OCI-LY3 (cell line): ENCODE data around the gene HOTAIR.

Experiments used
- EZH2phosphoT487 ChIP-seq: fragments of 200-600 bp; shearing (Covaris generic); IDR thresholded peaks from 2 replicates; pipeline ENCODE4 v1.6.1; 2018; ENCODE audit warnings: antibody characterized with exemption, mixed run types, low read depth
- TF ChIP-seq, protein P1 (sequence below): fragments of 200-600, 300-600 bp; sonication (generic); IDR thresholded peaks from 2 replicates; pipeline ENCODE4 v1.5.1; 2014; ENCODE audit warnings: antibody characterized with exemption, low read length, low read depth

DNA sequence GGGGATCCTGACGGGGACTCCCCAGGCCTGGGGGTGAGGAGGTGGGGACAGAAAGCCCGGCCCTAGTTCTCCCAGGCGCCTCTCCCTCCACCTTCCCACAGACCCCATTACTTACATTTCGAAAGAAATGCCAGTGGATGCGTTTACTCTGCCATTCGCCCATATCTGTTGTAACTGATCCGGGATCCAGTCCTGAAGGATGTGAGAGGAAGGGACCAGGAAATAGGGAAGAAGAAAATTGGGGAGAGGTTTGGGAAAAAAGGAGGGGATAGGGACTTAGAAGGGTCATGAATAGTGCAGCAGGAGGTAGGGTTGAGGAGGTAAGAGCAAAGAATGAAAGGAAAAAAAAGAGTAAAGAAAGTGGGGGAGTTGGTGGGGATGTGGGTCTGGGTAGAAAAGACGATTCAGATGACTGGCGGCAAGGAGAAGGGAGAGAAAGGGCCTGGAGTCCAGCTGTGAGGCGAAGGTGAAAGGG is 18.9 kb downstream of the HOTAIR start:
- TF ChIP-seq, protein P1, sequence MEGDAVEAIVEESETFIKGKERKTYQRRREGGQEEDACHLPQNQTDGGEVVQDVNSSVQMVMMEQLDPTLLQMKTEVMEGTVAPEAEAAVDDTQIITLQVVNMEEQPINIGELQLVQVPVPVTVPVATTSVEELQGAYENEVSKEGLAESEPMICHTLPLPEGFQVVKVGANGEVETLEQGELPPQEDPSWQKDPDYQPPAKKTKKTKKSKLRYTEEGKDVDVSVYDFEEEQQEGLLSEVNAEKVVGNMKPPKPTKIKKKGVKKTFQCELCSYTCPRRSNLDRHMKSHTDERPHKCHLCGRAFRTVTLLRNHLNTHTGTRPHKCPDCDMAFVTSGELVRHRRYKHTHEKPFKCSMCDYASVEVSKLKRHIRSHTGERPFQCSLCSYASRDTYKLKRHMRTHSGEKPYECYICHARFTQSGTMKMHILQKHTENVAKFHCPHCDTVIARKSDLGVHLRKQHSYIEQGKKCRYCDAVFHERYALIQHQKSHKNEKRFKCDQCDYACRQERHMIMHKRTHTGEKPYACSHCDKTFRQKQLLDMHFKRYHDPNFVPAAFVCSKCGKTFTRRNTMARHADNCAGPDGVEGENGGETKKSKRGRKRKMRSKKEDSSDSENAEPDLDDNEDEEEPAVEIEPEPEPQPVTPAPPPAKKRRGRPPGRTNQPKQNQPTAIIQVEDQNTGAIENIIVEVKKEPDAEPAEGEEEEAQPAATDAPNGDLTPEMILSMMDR, result no peak
- TF ChIP-seq EZH2phosphoT487, result no peak
